Adrenal gland (tissue), 5 donors: ENCODE results near the gene GHDC.
A peak's percentile ranks its signal among the peaks of the same experiment; 100 is the strongest.

Experiments
- POLR2A ChIP-seq, 2 donors: fragments of 450-650 bp; IDR thresholded peaks; one replicate each; pipeline ENCODE4 v1.6.1; 2017; ENCODE audit warnings: antibody characterized with exemption in 2 of 2, mild to moderate bottlenecking in 2 of 2, moderate library complexity in 1 of 2
- TF ChIP-seq, protein P1 (sequence below), 6 experiments: fragments of 450-650 bp in 4 of 6; fragments of 200-600 bp in 2 of 6; sonication (generic) in 1 of 6; IDR thresholded peaks; 1 replicate in 5 of 6; 2 replicates in 1 of 6; pipeline versions ENCODE4 v1.5.1 to v1.8.0; 2016 to 2021; ENCODE audit warnings: antibody characterized with exemption in 6 of 6, mild to moderate bottlenecking in 2 of 6, moderate library complexity in 1 of 6
- donor health status: DM: no; HTN: no; CAD: no.

- TF ChIP-seq, protein P1, sequence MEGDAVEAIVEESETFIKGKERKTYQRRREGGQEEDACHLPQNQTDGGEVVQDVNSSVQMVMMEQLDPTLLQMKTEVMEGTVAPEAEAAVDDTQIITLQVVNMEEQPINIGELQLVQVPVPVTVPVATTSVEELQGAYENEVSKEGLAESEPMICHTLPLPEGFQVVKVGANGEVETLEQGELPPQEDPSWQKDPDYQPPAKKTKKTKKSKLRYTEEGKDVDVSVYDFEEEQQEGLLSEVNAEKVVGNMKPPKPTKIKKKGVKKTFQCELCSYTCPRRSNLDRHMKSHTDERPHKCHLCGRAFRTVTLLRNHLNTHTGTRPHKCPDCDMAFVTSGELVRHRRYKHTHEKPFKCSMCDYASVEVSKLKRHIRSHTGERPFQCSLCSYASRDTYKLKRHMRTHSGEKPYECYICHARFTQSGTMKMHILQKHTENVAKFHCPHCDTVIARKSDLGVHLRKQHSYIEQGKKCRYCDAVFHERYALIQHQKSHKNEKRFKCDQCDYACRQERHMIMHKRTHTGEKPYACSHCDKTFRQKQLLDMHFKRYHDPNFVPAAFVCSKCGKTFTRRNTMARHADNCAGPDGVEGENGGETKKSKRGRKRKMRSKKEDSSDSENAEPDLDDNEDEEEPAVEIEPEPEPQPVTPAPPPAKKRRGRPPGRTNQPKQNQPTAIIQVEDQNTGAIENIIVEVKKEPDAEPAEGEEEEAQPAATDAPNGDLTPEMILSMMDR (IDR thresholded peaks at IDR 0.05), result no peak
- peak in 1 of 2 donors; percentile 44 for TF ChIP-seq POLR2A (IDR thresholded peaks at IDR 0.05)
Measured at GRCh38 chr17:42193969-42194899, at the start of gene GHDC.
